ENCODE data around the gene ZBTB42.

ZBTB42 gene

GRCh38 chr14:104754213-104754851 is 46.6 kb upstream of the ZBTB42 start:
- no peak for DNase-seq (ENCODE audit: low read depth)
- TF ChIP-seq CTCF (IDR thresholded peaks at IDR 0.05; ENCODE audit: low read length, missing control alignments), result no peak
- peak overlapping the region; percentile 89 for H3K4me3 ChIP-seq (replicated peaks; ENCODE audit: low read depth, low read length)

DNA sequence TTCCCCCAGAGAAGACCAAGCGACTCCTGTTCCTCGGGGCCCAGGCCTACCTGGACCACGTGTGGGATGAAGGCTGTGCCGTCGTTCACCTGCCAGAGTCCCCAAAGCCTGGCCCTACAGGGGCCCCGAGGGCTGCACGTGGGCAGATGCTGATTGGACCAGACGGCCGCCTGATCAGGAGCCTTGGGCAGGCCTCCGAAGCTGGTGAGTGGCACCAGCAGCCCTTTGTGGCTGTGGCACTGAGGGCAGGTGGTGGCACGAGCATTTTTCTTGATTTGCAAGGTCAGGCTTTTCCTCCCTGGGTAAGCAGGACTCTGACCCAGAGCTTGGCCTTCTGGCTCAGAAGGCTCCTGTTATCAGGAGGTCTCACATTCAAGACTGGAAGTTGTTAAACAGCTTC is 45.3 kb upstream of the ZBTB42 start:
- H3K4me3 ChIP-seq (replicated peaks; ENCODE audit: low read depth, low read length), result no peak overlapping the region
- DNase-seq (ENCODE audit: low read depth), result no peak
- TF ChIP-seq CTCF (IDR thresholded peaks at IDR 0.05; ENCODE audit: low read length, missing control alignments), result no peak

GRCh38 chr14:104756477-104757237 is 44.2 kb upstream of the ZBTB42 start:
- DNase-seq (ENCODE audit: low read depth), result no peak
- H3K4me3 ChIP-seq (replicated peaks; ENCODE audit: low read depth, low read length), result no peak overlapping the region
- TF ChIP-seq CTCF (IDR thresholded peaks at IDR 0.05; ENCODE audit: low read length, missing control alignments), result no peak

DNA sequence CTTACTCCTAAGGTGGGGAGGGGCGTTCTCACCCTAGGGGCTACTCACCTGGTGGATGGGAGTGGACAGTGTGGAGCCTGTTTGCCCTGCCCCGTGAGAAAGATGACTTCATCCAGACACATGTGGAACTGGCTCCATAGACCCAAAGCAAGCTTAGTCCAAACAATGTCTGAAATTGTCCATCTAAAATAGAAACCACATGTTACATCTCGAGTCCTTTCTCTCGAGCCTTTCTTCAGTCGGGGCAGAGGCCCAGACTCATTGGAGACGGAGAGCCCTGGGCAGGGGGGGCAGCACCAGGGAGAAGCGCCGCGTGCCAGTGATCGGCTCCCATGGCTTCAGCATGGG is 43.7 kb upstream of the ZBTB42 start:
- DNase-seq (ENCODE audit: low read depth), result no peak
- TF ChIP-seq CTCF (IDR thresholded peaks at IDR 0.05; ENCODE audit: low read length, missing control alignments), result no peak
- no peak overlapping the region for H3K4me3 ChIP-seq (replicated peaks; ENCODE audit: low read depth, low read length)

GRCh38 chr14:104757681-104758392 is 43.1 kb upstream of the ZBTB42 start:
- TF ChIP-seq CTCF (IDR thresholded peaks at IDR 0.05; ENCODE audit: low read length, missing control alignments), result no peak
- DNase-seq (ENCODE audit: low read depth), result no peak
- no peak overlapping the region for H3K4me3 ChIP-seq (replicated peaks; ENCODE audit: low read depth, low read length)

- no peak overlapping the region for H3K4me3 ChIP-seq (replicated peaks; ENCODE audit: low read depth, low read length)
- no peak for TF ChIP-seq CTCF (IDR thresholded peaks at IDR 0.05; ENCODE audit: low read length, missing control alignments)
- no peak for DNase-seq (ENCODE audit: low read depth)
Observed at GRCh38 chr14:104758981-104759969, 41.6 kb upstream of the ZBTB42 start.
